ENCODE measurements around the gene ERG. TPM values are rescaled to one million over a fixed set of nuclear protein-coding genes. Genes with fewer than 3 reads are reported as not detected.

Gene ERG
- total RNA-seq, 4 donors from 2014 or later: 4.2 to 20.6 (median 4.8) TPM

GRCh38 chr21:38385427-38386175, 112.7 kb downstream of the ERG start:
- Histone ChIP-seq H3K4me1 (no peaks in the 10 kb centered on the region), H3K4me3 (no peak overlapping the region), H3K27me3 (no peaks in the 10 kb centered on the region), H3K27ac (no peak overlapping the region), H3K36me3 (no peaks in the 10 kb centered on the region), H3K9me3 (no peaks in the 10 kb centered on the region)
- no peak for TF ChIP-seq POLR2A (IDR thresholded peaks at IDR 0.05)
- TF ChIP-seq, protein P1, sequence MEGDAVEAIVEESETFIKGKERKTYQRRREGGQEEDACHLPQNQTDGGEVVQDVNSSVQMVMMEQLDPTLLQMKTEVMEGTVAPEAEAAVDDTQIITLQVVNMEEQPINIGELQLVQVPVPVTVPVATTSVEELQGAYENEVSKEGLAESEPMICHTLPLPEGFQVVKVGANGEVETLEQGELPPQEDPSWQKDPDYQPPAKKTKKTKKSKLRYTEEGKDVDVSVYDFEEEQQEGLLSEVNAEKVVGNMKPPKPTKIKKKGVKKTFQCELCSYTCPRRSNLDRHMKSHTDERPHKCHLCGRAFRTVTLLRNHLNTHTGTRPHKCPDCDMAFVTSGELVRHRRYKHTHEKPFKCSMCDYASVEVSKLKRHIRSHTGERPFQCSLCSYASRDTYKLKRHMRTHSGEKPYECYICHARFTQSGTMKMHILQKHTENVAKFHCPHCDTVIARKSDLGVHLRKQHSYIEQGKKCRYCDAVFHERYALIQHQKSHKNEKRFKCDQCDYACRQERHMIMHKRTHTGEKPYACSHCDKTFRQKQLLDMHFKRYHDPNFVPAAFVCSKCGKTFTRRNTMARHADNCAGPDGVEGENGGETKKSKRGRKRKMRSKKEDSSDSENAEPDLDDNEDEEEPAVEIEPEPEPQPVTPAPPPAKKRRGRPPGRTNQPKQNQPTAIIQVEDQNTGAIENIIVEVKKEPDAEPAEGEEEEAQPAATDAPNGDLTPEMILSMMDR (IDR thresholded peaks at IDR 0.05): no peak
- no peak for DNase-seq

DNA sequence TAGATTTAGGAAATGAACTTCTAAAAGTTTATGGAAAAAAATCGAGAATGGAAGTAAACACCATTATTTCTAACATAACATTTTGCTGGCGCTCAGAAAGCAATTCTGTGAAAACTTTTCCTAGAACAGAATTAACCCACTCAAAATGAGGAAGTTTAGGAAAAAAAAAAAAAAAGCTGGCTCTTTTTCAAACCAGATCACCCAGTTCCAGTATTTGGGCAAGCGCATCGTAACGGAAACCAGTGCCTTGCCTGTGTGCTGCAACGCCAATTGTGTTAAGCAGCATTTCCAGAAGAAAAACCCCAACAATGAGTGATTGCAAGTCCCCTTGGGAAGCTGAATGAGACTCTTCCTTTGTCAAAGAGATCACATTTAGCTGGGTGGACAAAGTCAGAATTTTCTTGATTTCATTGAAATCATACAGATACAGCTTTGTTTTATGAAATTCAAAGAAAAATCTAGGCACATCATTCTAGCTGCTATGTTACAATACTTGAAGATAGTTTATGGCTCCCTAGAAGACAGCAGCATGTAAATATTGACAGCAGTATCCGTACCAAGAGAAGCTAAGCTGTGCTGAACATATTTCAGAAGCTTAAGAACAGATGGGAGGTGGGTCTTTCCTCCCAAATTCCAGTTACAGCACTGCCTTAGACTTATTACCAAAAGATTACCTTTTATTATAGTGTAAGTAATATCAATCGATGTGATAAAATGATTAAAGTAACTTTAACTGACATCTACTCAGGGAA, 113.4 kb downstream of the ERG start:
- TF ChIP-seq, protein P1 (IDR thresholded peaks at IDR 0.05): no peak
- TF ChIP-seq POLR2A (IDR thresholded peaks at IDR 0.05): no peak
- no peaks in the 10 kb centered on the region for H3K9me3 ChIP-seq
- no peaks in the 10 kb centered on the region for H3K4me1 ChIP-seq
- DNase-seq: no peak
- H3K27ac ChIP-seq: no peak overlapping the region
- H3K36me3 ChIP-seq: no peaks in the 10 kb centered on the region
- H3K4me3 ChIP-seq: no peak overlapping the region
- no peaks in the 10 kb centered on the region for H3K27me3 ChIP-seq

DNA sequence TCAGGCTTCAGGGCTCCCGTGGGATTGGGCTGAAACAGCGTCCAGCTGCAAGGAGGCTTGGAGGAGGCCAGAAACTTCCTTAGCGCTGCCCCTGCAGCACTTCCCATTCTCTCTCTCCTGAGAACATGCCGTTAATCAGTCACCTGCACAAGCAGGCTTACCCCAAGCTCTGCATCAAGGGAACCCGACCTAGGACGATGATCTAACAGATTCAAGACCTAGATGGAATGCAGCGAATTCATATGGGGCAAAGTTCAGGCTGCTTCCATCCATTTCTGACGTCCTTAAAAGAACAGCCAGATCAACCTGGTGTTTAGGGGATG, 114.1 kb downstream of the ERG start:
- TF ChIP-seq POLR2A (IDR thresholded peaks at IDR 0.05): no peak
- TF ChIP-seq, protein P1 (IDR thresholded peaks at IDR 0.05): no peak

DNA sequence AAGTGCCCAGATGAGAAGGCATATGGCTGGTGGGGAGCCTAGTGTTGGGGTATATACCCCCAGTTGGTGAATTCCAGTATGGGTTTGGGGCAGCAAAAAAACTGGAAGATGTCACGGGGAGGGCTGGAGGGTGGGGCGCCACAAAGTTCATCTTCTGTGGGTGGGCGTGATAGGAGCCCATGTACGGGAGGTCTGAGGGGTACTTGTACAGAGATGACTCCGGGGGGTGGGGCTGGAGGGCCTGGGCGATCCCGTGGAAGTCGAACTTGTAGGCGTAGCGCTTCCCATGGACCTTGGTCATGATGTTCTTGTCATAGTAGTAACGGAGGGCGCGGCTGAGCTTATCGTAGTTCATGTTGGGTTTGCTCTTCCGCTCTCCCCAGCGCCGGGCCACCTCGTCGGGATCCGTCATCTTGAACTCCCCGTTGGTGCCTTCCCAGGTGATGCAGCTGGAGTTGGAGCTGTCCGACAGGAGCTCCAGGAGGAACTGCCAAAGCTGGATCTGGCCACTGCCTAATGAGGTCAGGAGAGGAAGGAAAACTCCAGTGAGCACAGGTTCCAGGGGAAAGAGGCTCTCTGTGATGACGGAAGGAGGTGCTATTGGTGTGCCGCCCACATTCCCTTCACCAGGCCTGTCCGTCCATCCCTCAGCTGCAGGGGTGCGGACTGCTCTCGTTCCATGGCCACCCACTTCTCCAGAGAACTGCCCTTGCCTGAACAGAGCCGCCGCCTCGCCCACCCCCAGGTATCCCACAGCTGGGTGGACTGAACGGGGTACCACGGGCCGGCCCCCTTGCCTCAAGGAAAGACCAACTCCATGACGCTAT, 114.7 kb downstream of the ERG start:
- no peaks in the 10 kb centered on the region for H3K4me1 ChIP-seq
- no peak for DNase-seq
- no peak overlapping the region for H3K27ac ChIP-seq
- no peaks in the 10 kb centered on the region for H3K36me3 ChIP-seq
- H3K9me3 ChIP-seq: no peaks in the 10 kb centered on the region
- TF ChIP-seq, protein P1 (IDR thresholded peaks at IDR 0.05): no peak
- TF ChIP-seq POLR2A (IDR thresholded peaks at IDR 0.05): no peak
- H3K27me3 ChIP-seq: no peaks in the 10 kb centered on the region
- no peak overlapping the region for H3K4me3 ChIP-seq

More for the DNA sequence above, 114.1 kb downstream of the ERG start:
- H3K27me3 ChIP-seq: no peaks in the 10 kb centered on the region
- no peaks in the 10 kb centered on the region for H3K4me1 ChIP-seq
- H3K27ac ChIP-seq: no peak overlapping the region
- H3K36me3 ChIP-seq: no peaks in the 10 kb centered on the region
- no peak overlapping the region for H3K4me3 ChIP-seq
- DNase-seq: no peak
- no peaks in the 10 kb centered on the region for H3K9me3 ChIP-seq

DNA sequence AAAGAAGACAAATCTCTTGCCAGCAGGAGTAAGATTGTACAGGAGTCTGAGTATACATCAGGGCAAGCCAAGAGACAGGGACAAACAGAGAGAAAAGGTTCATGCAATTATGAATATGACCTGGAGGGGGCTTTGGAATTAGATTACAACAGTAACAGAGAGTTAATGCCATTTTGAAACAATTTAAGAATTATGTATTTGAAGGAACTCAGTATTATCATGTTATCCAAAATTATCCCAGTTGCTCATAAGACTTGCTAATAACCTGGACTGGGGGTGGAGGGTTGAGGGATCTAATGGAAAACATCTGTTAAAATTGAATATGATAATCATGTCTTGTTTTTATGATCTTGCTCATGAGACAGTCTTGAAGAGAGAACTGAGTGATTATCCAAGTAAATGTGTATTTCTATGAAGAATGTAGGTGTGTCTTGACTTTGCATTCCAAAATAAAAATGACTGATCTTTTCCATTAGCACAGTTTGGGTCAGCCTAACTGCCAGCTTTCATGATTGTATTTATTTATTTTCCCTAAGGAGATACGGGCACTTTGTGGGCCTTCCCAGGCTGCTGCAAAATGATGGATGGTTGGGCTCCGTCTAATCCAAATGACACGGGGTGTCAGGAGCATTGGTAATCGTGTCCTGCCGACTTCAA, 117.7 kb downstream of the ERG start:
- no peaks in the 10 kb centered on the region for H3K27me3 ChIP-seq
- H3K4me3 ChIP-seq: no peak overlapping the region
- no peaks in the 10 kb centered on the region for H3K4me1 ChIP-seq
- no peak for DNase-seq
- H3K36me3 ChIP-seq: no peaks in the 10 kb centered on the region
- H3K9me3 ChIP-seq: no peaks in the 10 kb centered on the region
- TF ChIP-seq, protein P1 (IDR thresholded peaks at IDR 0.05): no peak
- H3K27ac ChIP-seq: no peak overlapping the region

Data from Peyer's patch (tissue), 4 donors.